Endothelial cell of umbilical vein (primary cell): Measurements from ENCODE around the gene LMAN2. TPM values are rescaled to one million over a fixed set of nuclear protein-coding genes. Genes with fewer than 3 reads are reported as not detected.

ENCODE experiments used
- BruUV-seq: library from RNA; stranded (reverse); fragments of 400-500 nt; replicated peaks from 2 replicates; lab custom pipeline; 2021; lab: Mats Ljungman, UMichigan
- CTCF ChIA-PET: fragments of 300-600, 350-600 bp; sonication (Branson Sonifier 250); formaldehyde crosslinking; loops from one replicate; lab custom pipeline; 2021; ENCODE audit warnings: antibody characterized with exemption, inconsistent platforms; lab: Charles Lee
- POLR2A ChIA-PET: fragments of 300-600, 350-600 bp; sonication (Branson Sonifier 250); formaldehyde crosslinking; loops from one replicate; lab custom pipeline; 2021; ENCODE audit warnings: antibody characterized with exemption, inconsistent platforms; lab: Charles Lee
- DNase-seq: peaks from one replicate; pipeline ENCODE4 v3.0.0-alpha.2; 2011; ENCODE audit warnings: low read depth, low spot score
- FAIRE-seq: peaks from 2 replicates; lab custom pipeline; 2011; peaks lifted over from hg19 to GRCh38; lab: Jason Lieb, UNC
- H2AFZ ChIP-seq: 2 replicates; pipeline ENCODE4 v1.6.0; 2012; ENCODE audit warnings: low read depth, low read length, control low read depth, inconsistent platforms
- H3K27ac ChIP-seq: 2 replicates; pipeline ENCODE4 v1.5.1; 2011; ENCODE audit warnings: low read depth, mild to moderate bottlenecking, control low read depth, low read length, moderate library complexity; ENCODE audit not compliant: insufficient read depth
- H3K27me3 ChIP-seq, 2 experiments: 2 replicates each; pipeline versions ENCODE4 v1.6.0 to v1.6.1; 2011; ENCODE audit warnings: low read length in 2 of 2, mixed read lengths in 1 of 2; ENCODE audit not compliant: control insufficient read depth in 2 of 2, insufficient read depth in 2 of 2
- H3K36me3 ChIP-seq, 2 experiments: 2 replicates in 1 of 2; 3 replicates in 1 of 2; pipeline ENCODE4 v1.5.1; 2011; ENCODE audit warnings: low read length in 2 of 2, mild to moderate bottlenecking in 1 of 2, moderate library complexity in 1 of 2; ENCODE audit not compliant: control insufficient read depth in 2 of 2, insufficient read depth in 2 of 2; ENCODE audit errors: extremely low read depth in 1 of 2
- H3K4me1 ChIP-seq: 3 replicates; pipeline ENCODE4 v1.5.1; 2011; ENCODE audit warnings: mild to moderate bottlenecking, low read length; ENCODE audit not compliant: control insufficient read depth, insufficient read depth; ENCODE audit errors: extremely low read depth
- H3K4me2 ChIP-seq: 2 replicates; pipeline ENCODE4 v1.6.1; 2011; ENCODE audit warnings: low read length, control low read depth, mixed read lengths; ENCODE audit not compliant: insufficient read depth
- H3K4me3 ChIP-seq, 3 experiments: fragments of 200-600 bp in 1 of 3; sonication (generic), shearing (Covaris generic) in 1 of 3; replicated peaks in 1 of 3; 2 replicates each; pipeline ENCODE4 v1.5.1; 2011 to 2016; ENCODE audit warnings: control low read depth in 3 of 3, low read length in 3 of 3, mild to moderate bottlenecking in 2 of 3, inconsistent platforms in 1 of 3, low read depth in 1 of 3, moderate library complexity in 1 of 3; ENCODE audit not compliant: insufficient read depth in 1 of 3
- H3K79me2 ChIP-seq: 2 replicates; pipeline ENCODE4 v1.6.0; 2012; ENCODE audit warnings: low read length, inconsistent platforms; ENCODE audit not compliant: control insufficient read depth, insufficient read depth
- H3K9ac ChIP-seq: replicated peaks from 2 replicates; pipeline ENCODE3; 2011; ENCODE audit warnings: low read length, control low read depth; ENCODE audit not compliant: insufficient read depth; ENCODE audit errors: extremely low read depth
- H3K9me1 ChIP-seq: replicated peaks from 3 replicates; pipeline ENCODE4 v1.6.0; 2011; ENCODE audit warnings: mild to moderate bottlenecking, low read length; ENCODE audit not compliant: control insufficient read depth, insufficient read depth; ENCODE audit errors: extremely low read depth
- H3K9me3 ChIP-seq: replicated peaks from 2 replicates; pipeline ENCODE4 v1.5.1; 2012; ENCODE audit warnings: low read length, inconsistent platforms; ENCODE audit not compliant: control insufficient read depth, insufficient read depth
- H4K20me1 ChIP-seq: replicated peaks from 2 replicates; pipeline ENCODE3; 2011; ENCODE audit warnings: mild to moderate bottlenecking, low read length; ENCODE audit not compliant: control insufficient read depth, insufficient read depth; ENCODE audit errors: extremely low read depth
- EZH2 ChIP-seq: IDR thresholded peaks from 2 replicates; pipeline ENCODE4 v1.6.1; 2012; ENCODE audit warnings: borderline replicate concordance, low read depth, mild to moderate bottlenecking, moderate library complexity, low read length, inconsistent platforms; ENCODE audit not compliant: severe bottlenecking
- FOS ChIP-seq: IDR thresholded peaks from 2 replicates; pipeline ENCODE4 v1.6.1; 2011; ENCODE audit warnings: mild to moderate bottlenecking, low read length, moderate library complexity, borderline replicate concordance; ENCODE audit not compliant: insufficient read depth
- GATA2 ChIP-seq: IDR thresholded peaks from 2 replicates; pipeline ENCODE4 v1.7.0; 2011; ENCODE audit warnings: low read depth, mild to moderate bottlenecking, moderate library complexity, mixed read lengths, low read length; ENCODE audit not compliant: insufficient read length, insufficient read depth
- JUN ChIP-seq: IDR thresholded peaks from 2 replicates; pipeline ENCODE4 v1.6.1; 2011; ENCODE audit warnings: borderline replicate concordance, low read depth; ENCODE audit not compliant: insufficient read length, insufficient read depth
- MAX ChIP-seq: IDR thresholded peaks from 2 replicates; pipeline ENCODE4 v1.6.1; 2011; ENCODE audit not compliant: insufficient read depth, insufficient read length
- MYC ChIP-seq: IDR thresholded peaks from one replicate; pipeline ENCODE4 v1.6.1; 2011; ENCODE audit warnings: mild to moderate bottlenecking, low read depth, low read length
- POLR2A ChIP-seq: IDR thresholded peaks from 2 replicates; pipeline ENCODE4 v1.6.1; 2012; ENCODE audit warnings: low read depth, mild to moderate bottlenecking, control low read depth, low read length
- POLR2AphosphoS5 ChIP-seq: IDR thresholded peaks from 2 replicates; pipeline ENCODE4 v1.6.1; 2012; ENCODE audit warnings: low read depth, mild to moderate bottlenecking, control low read depth, low read length, moderate library complexity; ENCODE audit not compliant: insufficient read depth
- dilution Hi-C: fragments of 300-500 bp; cut with MboI; formaldehyde crosslinking; loops from one replicate; pipeline ENCODE4 v1.15.0; 2019; ENCODE audit warnings: low sequenced_read_pairs; ENCODE audit not compliant: extremely low pct_ligation_motif_present
- intact Hi-C: fragments of 100-400 bp; cut with micrococcal nuclease; formaldehyde crosslinking; loops from one replicate; pipeline ENCODE4 v1.10.0; 2022
- polyA plus RNA-seq, 4 experiments: library from polyadenylated mRNA; depleted of rRNA in 3 of 4; stranded (reverse) in 3 of 4; unstranded in 1 of 4; fragments of >200 nt; gene quantifications; 2 replicates each; pipeline versions ENCODE4 v1.2.1 to v1.2.3, GENCODE V29; 2011 to 2012; ENCODE audit warnings: missing spikeins in 1 of 4
- total RNA-seq: library from RNA; stranded (reverse); gene quantifications from 2 replicates; pipeline ENCODE4 v1.2.3, GENCODE V29; 2021
- TF ChIP-seq, protein P1 (sequence below), 2 donors: IDR thresholded peaks; 1 replicate in 1 of 2; 2 replicates in 1 of 2; pipeline ENCODE4 v1.5.1; 2011; ENCODE audit warnings: low read length in 2 of 2, mild to moderate bottlenecking in 2 of 2, moderate library complexity in 2 of 2, control low read depth in 1 of 2, inconsistent platforms in 1 of 2, low read depth in 1 of 2; ENCODE audit not compliant: insufficient read depth in 1 of 2; ENCODE audit errors: extremely low read depth in 1 of 2

LMAN2 gene
- total and polyA plus RNA-seq, 2 donors (not counting 3 experiments of a cell fraction or from before 2014, with no cell fraction given) = 151 to 370 TPM

DNA sequence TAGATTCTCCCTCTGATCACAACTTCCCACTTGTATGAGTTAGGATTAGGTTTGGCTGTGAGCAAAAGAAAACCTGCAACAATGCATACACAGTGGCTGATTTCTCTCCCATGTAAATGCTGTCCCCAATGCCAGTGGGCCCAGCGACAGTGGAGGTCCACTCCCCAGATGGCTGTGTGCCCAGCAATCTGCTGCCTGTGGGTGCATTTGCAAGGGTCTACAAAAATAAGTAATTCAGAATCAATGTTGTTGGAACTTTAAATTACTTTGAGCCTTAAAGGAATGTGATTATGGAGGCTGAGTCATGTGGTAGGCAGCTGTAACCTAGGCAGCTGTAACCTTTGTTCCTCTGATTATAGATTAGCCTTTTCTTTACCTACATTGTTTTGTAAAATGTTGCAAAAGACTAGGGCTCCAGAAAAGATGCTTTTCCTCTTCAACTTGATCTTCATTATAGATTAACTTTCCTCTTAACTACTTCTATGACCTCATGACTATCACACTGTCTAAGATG is 25.5 kb downstream of the LMAN2 start:
- Histone ChIP-seq H3K79me2 (no peaks in the 10 kb centered on the region), H3K4me2 (no peak overlapping the region), H3K4me1 (peaks cover 22% of the 10 kb centered on the region), H3K27me3 (no peaks in the 10 kb centered on the region), H3K36me3 (peaks cover 0 to 4% of the 10 kb centered on the region in 2 experiments), H3K9me3 (no peaks in the 10 kb centered on the region), H3K27ac (no peak overlapping the region), H3K9me1 (no peaks in the 10 kb centered on the region), H3K9ac (no peak overlapping the region), H3K4me3 (no peak overlapping the region), H4K20me1 (no peaks in the 10 kb centered on the region), H2AFZ (no peak overlapping the region)
- dilution Hi-C loops = no loop called here
- intact Hi-C loops = no loop called here
- DNase-seq (no peak), FAIRE-seq (peak; percentile 74)
- CTCF ChIA-PET = interaction anchor here (1.0 kb wide), 1 partner anchor 40 kb away, joined by 3 read pairs; no protein-coding TSS in a partner anchor
- TF ChIP-seq POLR2A (no peak), POLR2AphosphoS5 (no peak), MYC (no peak)
- TF ChIP-seq, protein P1, sequence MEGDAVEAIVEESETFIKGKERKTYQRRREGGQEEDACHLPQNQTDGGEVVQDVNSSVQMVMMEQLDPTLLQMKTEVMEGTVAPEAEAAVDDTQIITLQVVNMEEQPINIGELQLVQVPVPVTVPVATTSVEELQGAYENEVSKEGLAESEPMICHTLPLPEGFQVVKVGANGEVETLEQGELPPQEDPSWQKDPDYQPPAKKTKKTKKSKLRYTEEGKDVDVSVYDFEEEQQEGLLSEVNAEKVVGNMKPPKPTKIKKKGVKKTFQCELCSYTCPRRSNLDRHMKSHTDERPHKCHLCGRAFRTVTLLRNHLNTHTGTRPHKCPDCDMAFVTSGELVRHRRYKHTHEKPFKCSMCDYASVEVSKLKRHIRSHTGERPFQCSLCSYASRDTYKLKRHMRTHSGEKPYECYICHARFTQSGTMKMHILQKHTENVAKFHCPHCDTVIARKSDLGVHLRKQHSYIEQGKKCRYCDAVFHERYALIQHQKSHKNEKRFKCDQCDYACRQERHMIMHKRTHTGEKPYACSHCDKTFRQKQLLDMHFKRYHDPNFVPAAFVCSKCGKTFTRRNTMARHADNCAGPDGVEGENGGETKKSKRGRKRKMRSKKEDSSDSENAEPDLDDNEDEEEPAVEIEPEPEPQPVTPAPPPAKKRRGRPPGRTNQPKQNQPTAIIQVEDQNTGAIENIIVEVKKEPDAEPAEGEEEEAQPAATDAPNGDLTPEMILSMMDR (IDR thresholded peaks at IDR 0.05; ENCODE audit: extremely low read depth in 1 of 2, insufficient read depth in 1 of 2, low read depth in 1 of 2, low read length in 2 of 2) = no peak
- POLR2A ChIA-PET = no interaction called here
- BruUV-seq = no TSS peak

DNA sequence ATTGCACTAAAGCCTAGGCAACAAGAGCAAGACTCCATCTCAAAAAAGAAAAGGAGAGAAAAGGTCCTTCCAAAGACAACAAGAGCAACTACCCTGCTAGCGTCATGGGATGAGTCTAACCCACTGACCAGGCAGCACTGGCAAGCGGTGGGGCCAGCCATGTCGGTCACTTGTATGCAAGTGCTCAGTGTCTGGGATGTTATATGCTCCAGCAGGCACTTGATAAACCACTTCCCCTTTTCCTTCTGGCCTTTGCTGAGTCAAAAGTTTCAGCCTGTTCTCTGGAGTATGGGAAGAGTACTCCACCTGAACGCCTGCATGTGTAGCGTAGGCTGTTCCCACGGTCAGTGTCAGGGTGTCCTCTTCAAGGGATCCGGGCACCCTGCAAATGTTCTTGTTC is 30.6 kb downstream of the LMAN2 start:
- CTCF ChIA-PET = interaction anchor here (0.7 to 2.8 kb wide), 2 partner anchors 11 to 63 kb away, joined by 3 to 21 read pairs; partner anchors contain the start of gene SLC34A1
- no peak for FAIRE-seq
- no TSS peak for BruUV-seq

More for the DNA sequence above, 30.6 kb downstream of the LMAN2 start:
- POLR2A ChIA-PET = no interaction called here
- Histone ChIP-seq H3K4me1 (peaks cover 2% of the 10 kb centered on the region), H3K4me3 (no peak overlapping the region), H3K9ac (no peak overlapping the region), H3K79me2 (no peaks in the 10 kb centered on the region), H2AFZ (no peak overlapping the region), H4K20me1 (no peaks in the 10 kb centered on the region), H3K27me3 (no peaks in the 10 kb centered on the region), H3K9me3 (no peaks in the 10 kb centered on the region), H3K4me2 (no peak overlapping the region), H3K9me1 (no peaks in the 10 kb centered on the region), H3K27ac (no peak overlapping the region), H3K36me3 (peaks cover 0 to 8% of the 10 kb centered on the region in 2 experiments)
- intact Hi-C loops = no loop called here
- dilution Hi-C loops = loop anchor here (5.0 kb wide), 1 partner anchor 41 kb away; no protein-coding TSS in a partner anchor
- DNase-seq = no peak
- TF ChIP-seq JUN = no peak
- no peak for TF ChIP-seq POLR2A
- no peak for TF ChIP-seq GATA2
- TF ChIP-seq MYC = no peak
- TF ChIP-seq FOS = no peak
- TF ChIP-seq EZH2 = no peak
- no peak for TF ChIP-seq POLR2AphosphoS5
- TF ChIP-seq MAX = no peak
- TF ChIP-seq, protein P1 (IDR thresholded peaks at IDR 0.05; ENCODE audit: extremely low read depth in 1 of 2, insufficient read depth in 1 of 2, low read depth in 1 of 2, low read length in 2 of 2) = no peak
